ENCODE data around the gene JMJD1C.
"Not testable (repeated sequence)": the region's sequence is repeated elsewhere in the genome, so short reads cannot be mapped to it uniquely, and the experiment has no call there.

JMJD1C gene

GRCh38 chr10:63407136-63407662 lies 58.6 kb downstream of the JMJD1C start:
- DNase-seq (ENCODE audit: low read depth, low spot score): no peak

- DNase-seq (ENCODE audit: low read depth, low spot score): no peak
Measured at GRCh38 chr10:63396133-63396761, 69.5 kb downstream of the JMJD1C start.

- DNase-seq (ENCODE audit: low read depth, low spot score): no peak
Measured at GRCh38 chr10:63393050-63393449, 72.7 kb downstream of the JMJD1C start.

- no peak for DNase-seq (ENCODE audit: low read depth, low spot score)
Measured at GRCh38 chr10:63392224-63392623, 73.6 kb downstream of the JMJD1C start.

- no peak for DNase-seq (ENCODE audit: low read depth, low spot score)
Measured at GRCh38 chr10:63391812-63392211, 74.0 kb downstream of the JMJD1C start.

GRCh38 chr10:63390521-63390920 lies 75.3 kb downstream of the JMJD1C start:
- no peak for DNase-seq (ENCODE audit: low read depth, low spot score)

GRCh38 chr10:63388421-63389031 lies 77.3 kb downstream of the JMJD1C start:
- no peak for DNase-seq (ENCODE audit: low read depth, low spot score)

- DNase-seq (ENCODE audit: low read depth, low spot score): no peak
Measured at GRCh38 chr10:63385254-63385653, 80.5 kb downstream of the JMJD1C start.

- DNase-seq (ENCODE audit: low read depth, low spot score): no peak
Measured at GRCh38 chr10:63384675-63385074, 81.1 kb downstream of the JMJD1C start.

- DNase-seq (ENCODE audit: low read depth, low spot score): no peak
Measured at GRCh38 chr10:63384001-63384400, 81.8 kb downstream of the JMJD1C start.

GRCh38 chr10:63383141-63383540 lies 82.6 kb downstream of the JMJD1C start:
- DNase-seq (ENCODE audit: low read depth, low spot score): no peak

GRCh38 chr10:63382066-63382465 lies 83.7 kb downstream of the JMJD1C start:
- DNase-seq (ENCODE audit: low read depth, low spot score): no peak

- not testable (repeated sequence) for DNase-seq (ENCODE audit: low read depth, low spot score)
Measured at GRCh38 chr10:63377305-63377661, 88.5 kb downstream of the JMJD1C start.

GRCh38 chr10:63376560-63377304 lies 89.0 kb downstream of the JMJD1C start:
- DNase-seq (ENCODE audit: low read depth, low spot score): no peak

GRCh38 chr10:63375859-63376258 lies 89.9 kb downstream of the JMJD1C start:
- DNase-seq (ENCODE audit: low read depth, low spot score): peak; percentile 54

- no peak for DNase-seq (ENCODE audit: low read depth, low spot score)
Measured at GRCh38 chr10:63375458-63375857, 90.3 kb downstream of the JMJD1C start.

GRCh38 chr10:63374991-63375390 lies 90.8 kb downstream of the JMJD1C start:
- DNase-seq (ENCODE audit: low read depth, low spot score): no peak

- DNase-seq (ENCODE audit: low read depth, low spot score): no peak
Measured at GRCh38 chr10:63373176-63373575, 92.6 kb downstream of the JMJD1C start.

GRCh38 chr10:63369711-63370110 lies 96.1 kb downstream of the JMJD1C start:
- DNase-seq (ENCODE audit: low read depth, low spot score): no peak

GRCh38 chr10:63368365-63368764 lies 97.4 kb downstream of the JMJD1C start:
- no peak for DNase-seq (ENCODE audit: low read depth, low spot score)

GRCh38 chr10:63366933-63367332 lies 98.8 kb downstream of the JMJD1C start:
- no peak for DNase-seq (ENCODE audit: low read depth, low spot score)

- DNase-seq (ENCODE audit: low read depth, low spot score): no peak
Measured at GRCh38 chr10:63365976-63366765, 99.6 kb downstream of the JMJD1C start.

Measured in smooth muscle cell of the brain vasculature (primary cell).